Kidney (tissue), 14 donors: ENCODE data around the gene STX8. TPM values are rescaled to one million over a fixed set of nuclear protein-coding genes. Genes with fewer than 3 reads are reported as not detected.

Experiments
- DNase-seq, 5 donors: peaks; one replicate each; pipeline ENCODE4 v3.0.0-alpha.2; 2013 to 2020
- FAIRE-seq: peaks from 2 replicates; lab custom pipeline; 2012; peaks lifted over from hg19 to GRCh38; lab: Jason Lieb, UNC
- H3K27ac ChIP-seq, 2 donors: one replicate each; pipeline ENCODE4 v1.7.0; 2013; ENCODE audit warnings: low read depth in 2 of 2, low read length in 2 of 2, inconsistent platforms in 1 of 2
- H3K27me3 ChIP-seq: one replicate; pipeline ENCODE4 v1.7.1; 2013; ENCODE audit warnings: low read length, inconsistent platforms; ENCODE audit not compliant: control insufficient read depth, insufficient read depth
- H3K36me3 ChIP-seq, 3 donors: one replicate each; pipeline versions ENCODE4 v1.7.0 to v1.7.1; 2013; ENCODE audit warnings: low read length in 3 of 3, control low read depth in 1 of 3, inconsistent platforms in 1 of 3; ENCODE audit not compliant: insufficient read depth in 3 of 3, control insufficient read depth in 2 of 3
- H3K4me1 ChIP-seq, 3 donors: one replicate each; pipeline versions ENCODE4 v1.7.0 to v1.7.1; 2013; ENCODE audit warnings: low read length in 3 of 3, inconsistent platforms in 1 of 3, low read depth in 1 of 3; ENCODE audit not compliant: control insufficient read depth in 2 of 3, insufficient read depth in 2 of 3
- H3K4me3 ChIP-seq, 3 donors: one replicate each; pipeline versions ENCODE4 v1.7.0 to v1.8.1; 2013; ENCODE audit warnings: low read length in 3 of 3, control low read depth in 1 of 3, inconsistent platforms in 1 of 3
- H3K9ac ChIP-seq, 3 donors: one replicate each; pipeline versions ENCODE4 v1.7.0 to v1.7.1; 2013; ENCODE audit warnings: low read length in 3 of 3, control low read depth in 1 of 3, inconsistent platforms in 1 of 3
- H3K9me3 ChIP-seq, 3 donors: one replicate each; pipeline versions ENCODE4 v1.7.0 to v1.7.1; 2013; ENCODE audit warnings: low read length in 3 of 3, control low read depth in 1 of 3, inconsistent platforms in 1 of 3; ENCODE audit not compliant: control insufficient read depth in 2 of 3, insufficient read depth in 1 of 3
- CTCF ChIP-seq: IDR thresholded peaks from 3 replicates; pipeline ENCODE4 v1.5.1; 2012; ENCODE audit warnings: mild to moderate bottlenecking, moderate library complexity, borderline replicate concordance; ENCODE audit not compliant: insufficient read depth; ENCODE audit errors: extremely low read depth
- intact Hi-C: fragments of 100-400 bp; cut with DNase I; formaldehyde crosslinking; loops from one replicate; pipeline ENCODE4 v1.11.1; 2022
- polyA plus RNA-seq: library from polyadenylated mRNA; stranded (reverse); fragments of 350-450 nt; fragmentation: Illumina TruSeq; extraction: RNeasy Lipid Tissue Mini Kit (QIAGEN cat#74804); gene quantifications from one replicate; pipeline ENCODE4 v1.2.3, GENCODE V29; 2014; ENCODE audit warnings: low read depth, low replicate concordance; ENCODE audit not compliant: insufficient read depth
- total RNA-seq: library from RNA; stranded (reverse); fragmentation: NEBNext Ultra II Directional; extraction: Animal tissue kit (Norgen Biotek cat#: 25700); gene quantifications from one replicate; pipeline ENCODE4 v1.2.1, GENCODE V29; 2021
- donor health status: control.
- donor health status: control.
- donor health status: control.
- donor health status: control.
- donor health status: control.
- donor health status: DM: yes; HTN: yes; CAD: no.
- donor health status: Normal renal cell carcinoma (clear cell type).

Gene STX8
- total and polyA plus RNA-seq, 2 donors from 2014 or later: 67.2 to 127 TPM

DNA sequence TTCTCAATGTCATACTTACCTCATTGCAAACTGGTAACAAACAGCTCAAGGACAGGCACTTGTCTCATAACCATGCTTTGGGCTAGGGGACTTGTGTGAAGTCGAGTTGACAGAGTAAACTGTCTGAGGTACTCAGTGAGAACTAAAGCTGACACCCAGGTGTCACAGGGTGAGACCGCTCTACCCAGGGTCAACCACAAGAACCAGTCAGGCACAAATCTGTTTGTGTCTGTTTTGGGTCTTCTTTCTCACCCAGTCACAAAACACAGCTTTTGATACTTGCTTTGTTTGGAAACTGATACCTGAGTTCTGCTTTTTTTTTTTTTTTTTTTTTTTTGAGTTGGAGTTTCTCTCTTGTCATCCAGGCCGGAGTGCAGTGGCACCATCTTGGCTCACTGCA lies 161.1 kb downstream of the STX8 start:
- no peaks in the 10 kb centered on the region for H3K36me3 ChIP-seq
- intact Hi-C loops: no loop called here
- no peak overlapping the region for H3K27ac ChIP-seq
- FAIRE-seq (no peak), DNase-seq (no peak)
- peaks cover 0 to 2% (median 0%) of the 10 kb centered on the region in 3 donors for H3K4me1 ChIP-seq
- H3K4me3 ChIP-seq: no peak overlapping the region
- no peak for TF ChIP-seq CTCF
- H3K9ac ChIP-seq: no peak overlapping the region
- H3K9me3 ChIP-seq: no peaks in the 10 kb centered on the region
- H3K27me3 ChIP-seq: no peaks in the 10 kb centered on the region

- intact Hi-C loops: no loop called here
- TF ChIP-seq CTCF: no peak
- Histone ChIP-seq H3K9me3 (no peaks in the 10 kb centered on the region), H3K27ac (no peak overlapping the region), H3K4me3 (no peak overlapping the region), H3K36me3 (no peaks in the 10 kb centered on the region), H3K27me3 (no peaks in the 10 kb centered on the region), H3K9ac (no peak overlapping the region), H3K4me1 (peaks cover 0 to 2% (median 0%) of the 10 kb centered on the region in 3 donors)
- DNase-seq: no peak
- FAIRE-seq: no peak
Measured at GRCh38 chr17:9410737-9411136, 164.9 kb downstream of the STX8 start.

DNA sequence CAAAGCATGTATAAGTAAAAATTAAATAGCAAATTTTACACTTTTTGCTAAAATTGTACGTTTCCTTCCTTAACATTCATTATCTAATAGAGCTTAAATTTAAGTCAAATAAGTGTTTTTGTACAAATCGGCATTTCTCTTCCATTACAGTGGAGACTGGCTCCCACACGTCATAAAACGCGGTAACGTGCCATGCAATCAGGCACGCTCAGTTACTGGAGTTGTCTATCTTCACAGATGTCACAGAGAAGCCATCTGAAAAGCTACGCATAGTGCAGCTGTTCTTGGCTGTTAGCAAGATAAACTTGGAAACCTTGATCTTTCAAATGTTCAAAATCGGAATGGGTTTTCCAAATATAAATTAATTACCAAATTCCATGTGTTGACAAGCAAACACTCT lies 165.3 kb downstream of the STX8 start:
- intact Hi-C loops: no loop called here
- no peak for TF ChIP-seq CTCF
- no peak overlapping the region for H3K4me3 ChIP-seq
- H3K27me3 ChIP-seq: no peaks in the 10 kb centered on the region
- no peak overlapping the region for H3K27ac ChIP-seq
- no peak for DNase-seq
- no peaks in the 10 kb centered on the region for H3K9me3 ChIP-seq
- H3K9ac ChIP-seq: no peak overlapping the region
- no peak for FAIRE-seq
- peaks cover 0 to 2% (median 0%) of the 10 kb centered on the region in 3 donors for H3K4me1 ChIP-seq
- H3K36me3 ChIP-seq: no peaks in the 10 kb centered on the region

DNA sequence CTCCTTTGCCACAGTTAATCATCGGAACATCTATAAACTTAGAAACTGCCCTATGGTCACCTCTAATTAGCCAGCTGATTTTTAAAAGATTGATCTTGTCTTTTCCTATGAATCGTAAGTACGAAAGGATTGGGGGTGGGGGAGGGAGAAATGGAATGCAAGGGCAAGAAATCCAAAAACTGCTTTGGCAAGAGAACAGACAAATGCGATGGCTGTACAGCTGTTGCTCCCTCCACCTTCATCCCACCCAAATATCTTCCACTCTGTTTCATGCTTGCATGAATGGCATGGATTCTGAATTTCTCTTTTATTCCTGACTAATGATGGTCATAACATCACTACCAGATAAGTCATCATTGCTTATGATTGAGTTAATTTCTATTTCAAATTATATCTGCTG lies 165.7 kb downstream of the STX8 start:
- DNase-seq: no peak
- no peaks in the 10 kb centered on the region for H3K27me3 ChIP-seq
- no peak overlapping the region for H3K4me3 ChIP-seq
- no peak for TF ChIP-seq CTCF
- no peak overlapping the region for H3K27ac ChIP-seq
- no peak overlapping the region for H3K9ac ChIP-seq
- peaks cover 0 to 2% (median 0%) of the 10 kb centered on the region in 3 donors for H3K4me1 ChIP-seq
- intact Hi-C loops: no loop called here
- no peaks in the 10 kb centered on the region for H3K9me3 ChIP-seq
- H3K36me3 ChIP-seq: no peaks in the 10 kb centered on the region
- no peak for FAIRE-seq
